CD4-positive, alpha-beta T cell treated with Interferon gamma for 1 hour (primary cell): ENCODE data around the gene FAF1.
A peak's percentile ranks its signal among the peaks of the same experiment; 100 is the strongest.

Experiments
- DNase-seq: peaks from one replicate; pipeline ENCODE4 v3.0.0-alpha.2; 2020

FAF1 gene

DNA sequence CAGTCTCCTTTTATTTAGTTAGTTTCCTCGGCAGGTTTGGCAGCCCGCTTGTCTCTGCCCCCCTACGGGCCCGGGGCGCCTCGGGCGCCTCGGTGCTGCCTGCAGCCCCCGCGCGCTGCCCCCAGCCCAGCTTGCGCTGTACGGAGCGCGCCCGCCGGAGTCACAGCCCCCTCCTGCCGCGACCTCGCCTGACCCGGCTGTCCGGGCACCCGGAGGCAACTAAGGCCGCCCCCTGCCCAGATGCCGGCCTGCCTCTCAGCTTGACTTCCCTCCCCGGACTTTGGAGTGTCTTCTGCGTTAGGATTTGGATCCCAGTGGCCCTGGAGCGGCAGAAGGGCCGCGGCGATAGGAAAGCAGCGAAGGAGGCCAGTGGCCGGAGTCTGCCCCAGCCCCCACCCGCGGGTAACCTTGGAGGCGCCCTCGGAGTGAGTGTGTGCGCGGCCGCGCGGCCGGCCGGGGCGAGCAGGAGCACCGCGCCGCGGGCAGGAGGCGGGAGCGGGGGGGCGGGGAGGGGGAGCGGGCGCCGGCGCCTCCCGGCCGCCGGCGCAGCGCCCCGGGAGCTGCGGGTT, 17.6 kb upstream of the FAF1 start:
- no peak for DNase-seq

DNA sequence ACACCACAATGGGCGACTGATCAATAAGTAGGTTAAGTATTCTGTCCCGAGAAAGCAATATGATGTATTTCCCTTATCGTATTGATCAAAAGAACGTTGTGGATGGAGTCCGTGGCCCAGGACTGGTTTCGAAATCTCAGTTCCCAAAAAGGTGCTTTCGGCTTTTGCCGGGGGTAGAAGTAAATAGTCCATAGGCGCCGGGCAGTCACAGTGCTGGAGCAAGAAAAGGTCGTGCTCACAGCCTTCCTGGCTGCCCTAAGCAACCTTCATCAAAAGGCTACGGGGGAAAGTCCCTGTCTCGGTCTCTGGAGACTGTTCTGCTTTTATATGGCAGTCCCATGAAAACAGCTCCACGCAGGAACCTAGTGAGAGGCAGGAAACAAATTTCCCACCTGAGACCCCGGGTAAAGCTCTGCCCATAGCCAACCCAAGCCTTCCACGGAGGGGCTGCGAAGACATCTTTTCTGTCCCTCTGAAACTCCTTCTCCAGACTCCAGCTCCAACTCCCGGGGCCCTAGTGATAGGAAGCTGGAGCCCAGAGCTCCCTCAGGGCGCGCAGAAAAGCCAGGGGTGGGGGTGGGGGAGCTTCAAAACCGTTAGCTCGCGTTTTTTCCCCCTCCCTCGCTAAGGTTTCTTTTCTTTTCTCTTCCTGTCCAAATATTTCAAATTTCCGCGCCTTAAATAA, 17.0 kb upstream of the FAF1 start:
- DNase-seq: peak; percentile 37

DNA sequence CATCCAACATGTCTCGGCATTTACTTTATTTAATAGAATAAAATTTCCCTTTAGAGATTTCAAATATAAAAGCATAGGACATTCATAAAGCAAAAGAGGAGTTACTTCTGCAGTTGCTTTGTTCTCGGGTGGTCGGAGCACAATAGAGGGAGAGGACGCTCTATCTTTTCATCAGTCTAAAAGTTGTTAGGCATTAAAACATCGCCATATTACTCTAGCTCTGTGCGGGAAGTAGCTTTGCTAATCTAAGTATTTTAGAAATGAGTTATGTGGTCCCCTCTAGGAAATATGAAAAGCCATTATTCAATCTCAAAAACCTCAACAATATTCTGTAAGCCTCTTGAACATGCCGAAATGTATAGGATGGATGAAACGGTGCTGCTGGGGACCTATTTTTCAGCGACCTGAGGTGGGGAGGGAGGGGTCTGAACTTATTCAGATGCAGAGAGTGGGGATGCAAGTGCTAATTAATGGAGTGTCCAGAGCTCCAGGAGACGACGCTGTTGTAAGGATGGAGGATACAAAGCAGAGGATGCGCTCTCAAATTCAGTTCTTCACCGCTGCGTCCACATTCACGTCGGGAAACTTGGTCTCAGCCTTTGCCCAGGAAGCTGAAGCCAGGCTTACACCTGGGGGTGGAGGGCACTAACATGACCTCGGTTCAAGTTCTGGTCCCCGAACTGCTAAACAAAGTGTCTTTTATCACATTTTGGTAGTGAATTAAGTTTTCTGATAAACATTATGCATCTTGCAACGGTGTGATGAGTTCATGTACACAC, 16.2 kb upstream of the FAF1 start:
- no peak for DNase-seq

GRCh38 chr1:50975436-50975835, 15.4 kb upstream of the FAF1 start:
- DNase-seq: no peak

GRCh38 chr1:50974618-50974935, 14.5 kb upstream of the FAF1 start:
- DNase-seq: no peak

GRCh38 chr1:50973875-50974617, 14.0 kb upstream of the FAF1 start:
- DNase-seq: no peak

GRCh38 chr1:50973255-50973654, 13.2 kb upstream of the FAF1 start:
- no peak for DNase-seq

DNA sequence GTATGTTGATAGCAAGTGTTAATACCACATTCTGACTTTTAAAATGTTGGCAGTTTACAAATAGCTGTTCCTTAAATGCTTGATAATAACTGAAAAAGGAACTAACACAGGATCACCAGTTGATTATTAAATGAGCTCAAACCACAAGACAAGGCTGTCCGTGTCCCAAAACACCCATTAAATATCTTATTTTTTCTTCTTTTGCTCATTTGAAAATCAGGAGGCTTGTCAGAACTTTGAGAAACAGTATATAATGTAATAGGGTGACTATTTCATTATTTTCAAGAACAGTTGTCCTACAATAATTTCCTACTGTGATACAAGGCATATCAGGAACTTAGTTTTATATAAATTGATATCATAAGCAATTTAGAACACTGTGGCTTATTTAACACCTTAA, 12.7 kb upstream of the FAF1 start:
- no peak for DNase-seq

GRCh38 chr1:50971748-50972305, 11.8 kb upstream of the FAF1 start:
- no peak for DNase-seq

- DNase-seq: no peak
Measured at GRCh38 chr1:50970931-50971582, 11.0 kb upstream of the FAF1 start.

DNA sequence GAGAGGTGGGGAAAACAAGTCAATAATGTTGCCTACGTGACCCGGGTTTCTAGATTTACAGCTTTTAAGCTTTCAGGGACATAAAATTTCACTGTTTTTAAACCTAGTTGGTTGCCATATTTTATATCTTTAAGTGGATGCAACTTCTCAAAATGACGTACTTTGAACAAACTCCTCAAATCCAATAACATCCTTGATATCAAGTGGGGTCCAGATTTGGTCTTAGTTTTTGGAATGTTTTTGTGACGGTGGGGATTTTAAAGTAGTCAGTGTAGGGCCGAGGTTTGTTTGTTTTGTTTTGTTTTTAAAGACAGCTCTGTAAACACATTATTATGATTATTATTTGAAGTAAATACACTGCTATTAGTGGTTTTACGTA, 10.4 kb upstream of the FAF1 start:
- no peak for DNase-seq

GRCh38 chr1:50969611-50970508, 9.8 kb upstream of the FAF1 start, which contains the start of gene CDKN2C:
Gene CDKN2C (plus strand): TSS chr1:50970245. CDS start chr1:50970369, 124 bp downstream.
- peak; percentile 50 for DNase-seq

- peak; percentile 44 for DNase-seq
Measured at GRCh38 chr1:50968821-50969610, 8.9 kb upstream of the FAF1 start.

DNA sequence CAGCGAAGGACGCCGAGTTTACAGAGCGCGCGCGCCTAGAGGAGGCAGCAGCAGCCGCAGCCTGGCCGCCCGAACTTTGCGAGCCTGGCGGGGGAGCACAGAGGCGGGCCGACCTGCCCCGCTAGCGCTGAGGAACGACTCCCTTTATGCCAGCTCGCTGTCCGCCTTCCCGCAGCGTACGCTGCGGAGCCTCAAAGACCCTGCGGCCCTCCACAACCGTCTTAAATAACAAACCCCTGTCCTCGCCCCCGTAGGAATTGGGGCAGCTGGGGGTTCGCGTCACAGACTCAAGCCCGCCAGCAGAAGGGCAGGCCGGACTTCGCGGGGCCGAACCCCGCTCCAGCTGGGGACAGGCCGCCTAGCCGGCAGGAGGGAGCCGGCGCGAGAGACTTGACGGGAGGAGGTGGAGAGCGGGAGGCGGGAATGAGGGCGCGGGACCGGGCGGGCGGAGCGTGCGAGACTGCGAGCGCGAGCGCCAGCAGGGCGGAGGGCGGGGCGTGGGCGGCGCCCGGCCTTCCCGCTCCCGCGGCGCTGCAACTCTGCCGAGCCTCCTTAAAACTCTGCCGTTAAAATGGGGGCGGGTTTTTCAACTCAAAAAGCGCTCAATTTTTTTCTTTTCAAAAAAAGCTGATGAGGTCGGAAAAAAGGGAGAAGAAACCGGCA, 8.2 kb upstream of the FAF1 start:
- DNase-seq: peak; percentile 76

- no peak for DNase-seq
Measured at GRCh38 chr1:50967416-50968157, 7.5 kb upstream of the FAF1 start.

DNA sequence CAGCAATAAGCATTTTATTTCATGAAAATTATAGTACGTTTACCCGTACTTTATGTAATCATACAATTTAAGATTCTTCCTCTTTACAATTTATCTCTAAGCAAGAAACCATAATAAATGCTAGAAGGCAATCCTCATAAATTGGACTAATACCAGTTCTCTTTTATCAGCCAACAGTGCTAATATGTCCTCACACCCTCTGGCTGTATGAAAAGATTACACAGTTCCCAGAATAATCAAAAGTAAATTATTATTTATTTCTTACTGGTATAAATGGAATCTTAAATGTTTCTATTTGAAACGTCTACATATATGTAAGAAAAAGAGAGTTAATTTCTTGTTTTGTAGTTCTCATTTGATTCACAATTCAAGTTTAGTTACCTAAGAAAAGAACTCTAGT, 6.9 kb upstream of the FAF1 start:
- DNase-seq: no peak

GRCh38 chr1:50964863-50965262, 4.8 kb upstream of the FAF1 start:
- no peak for DNase-seq

GRCh38 chr1:50959303-50959912, 659 bp downstream of the FAF1 start:
- DNase-seq: no peak

GRCh38 chr1:50955116-50955515, 5.0 kb downstream of the FAF1 start:
- DNase-seq: no peak
